ENCODE measurements around the gene LGALS7.
"Not testable (repeated sequence)": the region's sequence is repeated elsewhere in the genome, so short reads cannot be mapped to it uniquely, and the experiment has no call there.

LGALS7 gene

DNA sequence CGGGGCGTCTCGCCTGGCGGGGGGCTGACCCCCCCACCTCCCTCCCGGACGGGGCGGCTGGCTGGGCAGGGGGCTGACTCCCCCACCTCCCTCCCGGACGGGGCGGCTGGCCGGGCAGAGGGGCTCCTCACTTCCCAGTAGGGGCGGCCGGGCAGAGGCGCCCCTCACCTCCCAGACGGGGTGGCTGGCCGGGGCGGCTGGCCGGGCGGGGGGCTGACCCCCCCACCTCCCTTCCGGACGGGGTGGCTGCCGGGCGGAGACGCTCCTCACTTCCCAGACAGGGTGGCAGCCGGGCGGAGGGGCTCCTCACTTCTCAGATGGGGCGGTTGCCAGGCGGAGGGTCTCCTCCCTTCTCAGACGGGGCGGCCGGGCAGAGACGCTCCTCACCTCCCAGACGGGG, 24.5 kb upstream of the LGALS7 start:
- DNase-seq, result not testable (repeated sequence)

DNA sequence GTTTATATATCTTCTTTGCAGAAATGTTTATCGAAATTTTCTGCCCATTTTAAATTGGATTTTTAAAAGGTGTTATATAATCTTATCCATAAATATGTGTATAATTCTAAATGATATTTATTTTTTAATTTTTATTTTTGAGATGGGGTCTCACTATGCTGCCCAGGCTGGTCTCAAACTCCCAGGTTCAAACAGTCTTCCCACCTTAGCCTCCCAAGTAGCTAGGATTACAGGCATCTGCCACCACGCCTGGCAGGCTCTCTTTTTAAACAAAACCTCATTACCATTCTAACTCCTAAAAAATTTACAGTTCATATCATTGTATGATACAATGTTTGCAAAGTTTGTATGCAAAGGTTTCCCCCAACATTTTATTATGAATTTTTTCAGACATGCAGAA, 22.8 kb upstream of the LGALS7 start:
- DNase-seq, result no peak

DNA sequence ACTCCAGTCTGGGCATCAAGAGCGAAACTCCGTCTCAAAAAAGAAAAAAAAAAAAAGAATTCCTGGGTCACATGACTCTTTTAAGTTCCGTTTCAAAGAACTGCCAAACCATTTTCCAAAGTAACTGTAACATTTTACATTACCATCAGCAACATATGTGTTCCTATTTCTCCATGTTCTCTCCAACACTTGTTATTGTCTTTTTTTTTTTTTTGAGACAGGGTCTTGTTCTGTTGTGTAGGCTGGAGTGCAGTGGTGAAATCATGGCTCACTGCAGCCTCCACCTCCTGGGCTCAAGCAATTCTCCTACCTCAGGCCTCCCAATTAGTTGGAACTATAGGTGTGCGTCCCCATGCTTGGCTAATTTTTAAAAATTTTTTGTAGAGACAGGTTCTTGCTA, 22.2 kb upstream of the LGALS7 start:
- no peak for DNase-seq

GRCh38 chr19:38793671-38794070, 20.4 kb upstream of the LGALS7 start:
- DNase-seq, result no peak

- no peak for DNase-seq
Observed at GRCh38 chr19:38793177-38793576, 19.9 kb upstream of the LGALS7 start.

GRCh38 chr19:38792250-38793111, 19.2 kb upstream of the LGALS7 start:
- no peak for DNase-seq

GRCh38 chr19:38791451-38792064, 18.2 kb upstream of the LGALS7 start:
- DNase-seq, result not testable (repeated sequence)

GRCh38 chr19:38790507-38791403, 17.4 kb upstream of the LGALS7 start:
- not testable (repeated sequence) for DNase-seq

DNA sequence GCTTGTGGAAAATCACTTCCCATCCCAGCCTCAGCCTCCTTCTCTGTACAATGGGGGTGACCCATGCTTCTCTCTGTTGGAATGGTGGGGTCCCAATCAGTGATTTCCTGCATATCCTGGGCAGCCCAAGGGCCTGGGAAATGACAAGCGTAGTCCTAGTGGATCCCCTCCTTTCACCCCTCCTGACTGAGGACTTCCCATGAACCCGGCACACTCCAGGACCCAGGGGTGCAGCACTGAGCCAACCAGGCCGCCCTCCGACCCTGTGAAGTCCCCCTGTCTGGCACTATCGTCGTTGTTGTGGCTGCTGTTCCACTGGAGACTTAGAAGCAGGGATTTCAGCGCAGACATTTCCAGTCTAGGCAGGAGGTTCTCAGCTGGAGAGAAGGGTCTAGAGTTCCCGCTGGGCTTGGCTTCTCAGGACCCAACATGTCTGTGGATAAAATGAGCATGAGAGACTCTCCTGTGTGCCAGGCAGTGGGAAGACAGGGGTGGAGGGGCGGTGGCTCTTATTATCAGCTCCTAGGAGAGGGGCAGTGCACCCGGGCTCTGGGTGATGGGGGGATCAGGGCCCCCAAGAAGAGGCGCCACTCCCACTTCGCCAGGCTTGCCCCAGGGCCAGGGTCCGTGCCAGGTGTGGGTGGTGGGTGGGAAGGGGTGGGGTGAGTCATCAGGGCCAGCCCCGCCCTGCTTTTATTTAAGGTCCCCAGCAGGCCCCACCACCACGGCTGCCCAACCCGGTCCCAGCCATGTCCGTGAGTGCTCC, 15.3 kb upstream of the LGALS7 start, which contains the start of gene LGALS7B:
Gene LGALS7B, plus strand, starts transcription at position 723 of the 766 bp plus-strand sequence. Its CDS starts 27 bp downstream, at position 750.
- no peak for DNase-seq

DNA sequence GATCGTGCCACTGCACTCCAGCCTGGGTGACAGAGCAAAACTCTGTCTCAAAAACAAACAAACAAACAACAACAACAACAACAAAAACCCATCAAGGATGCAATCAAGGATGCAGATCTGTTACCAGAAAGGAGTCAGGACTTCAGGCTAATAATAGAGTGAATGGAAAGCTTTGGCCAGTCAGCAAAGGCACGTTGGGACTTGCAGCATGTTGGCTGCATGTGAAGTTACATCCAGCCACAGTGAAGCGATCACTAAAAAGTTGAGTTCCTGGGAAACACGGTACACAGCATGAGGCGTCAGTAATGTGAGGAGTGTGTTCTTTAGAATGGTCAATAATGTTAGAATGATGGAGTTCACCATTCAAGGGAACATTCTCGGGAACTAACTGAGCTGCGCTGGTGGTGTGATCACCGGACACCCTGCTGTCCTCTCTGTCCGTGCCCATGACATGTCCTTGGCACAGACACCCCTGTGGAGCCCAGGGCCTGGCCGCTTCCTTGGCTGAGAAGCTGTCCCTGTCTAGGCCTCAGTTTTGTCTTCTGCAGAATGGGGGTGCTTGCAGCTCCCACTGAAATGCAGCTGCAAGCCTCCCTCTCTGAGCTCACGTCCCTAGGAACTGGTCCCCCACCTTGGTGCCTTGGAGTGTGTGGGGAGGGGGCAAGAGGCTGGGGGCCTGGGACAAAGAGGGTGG, 13.4 kb upstream of the LGALS7 start:
- no peak for DNase-seq

GRCh38 chr19:38786061-38786460, 12.7 kb upstream of the LGALS7 start:
- DNase-seq, result not testable (repeated sequence)

DNA sequence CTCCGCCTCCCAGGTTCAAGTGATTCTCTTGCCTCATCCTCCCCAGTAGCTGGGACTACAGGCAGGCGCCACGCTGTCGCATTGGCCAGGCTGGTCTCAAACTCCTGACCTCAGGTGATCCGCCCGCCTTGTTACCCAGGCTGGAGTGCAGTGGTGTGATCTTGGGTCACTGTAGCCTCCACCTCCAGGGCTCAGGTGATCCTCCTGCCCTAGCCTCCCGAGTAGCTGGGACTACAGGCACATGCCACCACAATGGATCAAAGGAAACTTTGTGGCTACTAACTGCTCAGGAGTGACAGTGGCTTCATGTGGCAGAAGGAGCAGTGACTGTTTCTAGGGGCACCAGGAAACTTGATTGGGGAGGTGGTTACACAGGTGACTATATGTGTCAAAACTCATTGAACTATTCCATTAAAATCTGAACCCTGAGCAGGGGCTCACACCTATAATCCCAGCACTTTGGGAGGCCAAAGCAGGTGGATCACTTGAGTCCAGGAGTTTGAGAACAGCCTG, 11.9 kb upstream of the LGALS7 start:
- DNase-seq, result no peak

GRCh38 chr19:38784224-38784623, 10.9 kb upstream of the LGALS7 start:
- no peak for DNase-seq

- not testable (repeated sequence) for DNase-seq
Observed at GRCh38 chr19:38782212-38782611, 8.9 kb upstream of the LGALS7 start.

DNA sequence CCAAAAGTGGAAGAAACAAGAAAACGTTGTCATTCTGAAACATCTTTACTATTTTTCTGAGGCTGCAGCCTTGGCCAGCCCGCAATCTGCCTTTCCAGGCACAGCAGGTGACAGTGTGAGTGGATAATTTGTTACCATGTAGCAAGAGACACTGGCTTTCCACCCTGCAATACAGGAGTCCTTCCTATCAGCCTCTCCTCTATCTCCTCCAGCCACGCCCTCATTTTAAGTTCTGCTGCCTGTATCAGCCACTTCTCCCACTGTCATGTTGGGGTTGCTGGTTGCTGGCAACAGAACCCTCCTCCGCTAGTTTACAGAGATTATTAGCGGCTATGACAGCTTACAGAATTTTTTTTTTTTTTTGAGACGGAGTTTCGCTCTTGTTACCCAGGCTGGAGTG, 7.7 kb upstream of the LGALS7 start:
- no peak for DNase-seq

DNA sequence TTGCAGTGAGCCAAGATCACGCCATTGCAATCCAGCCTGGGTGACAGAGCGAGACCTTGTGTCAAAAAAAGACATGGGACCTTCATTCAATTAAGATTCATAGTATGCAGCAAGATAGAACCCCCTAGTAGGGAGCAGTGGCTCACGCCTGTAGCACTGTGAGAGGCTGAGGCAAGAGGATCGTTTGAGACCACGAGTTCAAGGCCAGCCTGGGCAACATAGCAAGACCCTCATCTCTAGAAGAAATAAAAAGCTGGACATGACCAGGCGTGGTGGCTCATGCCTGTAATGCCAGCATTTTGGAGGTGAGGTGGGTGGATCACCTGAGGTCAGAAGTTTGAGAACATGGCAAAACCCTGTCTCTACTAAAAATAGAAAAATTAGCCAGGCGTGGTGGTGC, 7.1 kb upstream of the LGALS7 start:
- no peak for DNase-seq

- no peak for DNase-seq
Observed at GRCh38 chr19:38778733-38779132, 5.4 kb upstream of the LGALS7 start.

DNA sequence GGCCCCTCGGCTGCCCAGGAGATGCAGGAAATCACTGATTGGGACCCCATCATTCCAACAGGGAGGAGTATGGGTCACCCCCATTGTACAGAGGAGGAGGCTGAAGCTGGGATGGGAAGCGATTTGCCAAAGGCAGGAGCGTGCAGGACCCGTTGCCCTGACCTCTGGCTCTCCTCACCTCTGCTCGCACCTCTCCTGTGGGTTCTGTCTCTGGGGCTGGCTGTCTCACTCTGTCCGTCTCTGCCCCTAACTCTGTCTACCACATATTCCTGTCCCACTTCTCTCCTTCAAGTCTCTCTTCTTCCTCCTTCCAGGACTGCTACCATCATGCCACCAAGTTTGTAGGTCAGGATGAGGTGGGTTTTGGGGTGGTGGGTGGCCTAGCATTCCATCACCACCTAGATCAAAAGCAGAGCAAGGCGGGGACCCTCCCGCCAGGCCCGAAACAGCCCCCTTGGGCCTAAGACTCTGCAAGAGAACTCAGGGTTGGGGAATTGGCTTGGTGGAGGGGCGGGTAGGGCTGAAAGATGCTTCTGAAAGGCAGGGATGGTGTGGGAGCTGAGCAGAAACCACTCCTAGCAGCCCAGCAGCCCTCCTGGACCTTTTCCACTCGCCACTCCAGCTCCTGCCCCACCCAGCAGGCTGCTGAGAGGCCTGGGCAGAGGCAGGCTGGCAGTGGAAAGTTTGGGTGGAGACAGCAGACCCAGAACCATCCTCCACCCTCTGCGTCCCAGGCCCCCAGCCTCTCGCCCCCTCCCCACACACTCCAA, 1.0 kb upstream of the LGALS7 start:
- DNase-seq, result no peak

- DNase-seq, result not testable (repeated sequence)
Observed at GRCh38 chr19:38771569-38771968, 1.7 kb downstream of the LGALS7 start.

- DNase-seq, result not testable (repeated sequence)
Observed at GRCh38 chr19:38770949-38771275, 2.4 kb downstream of the LGALS7 start.
